Germinal center (tissue), 1 donor: ENCODE measurements around the gene EDARADD.

Source experiments
- DNase-seq: peaks from one replicate; pipeline ENCODE4 v3.0.0; 2012; ENCODE audit warnings: mixed read lengths, low spot score

Gene EDARADD

GRCh38 chr1:236394879-236395229 lies 768 bp downstream of the EDARADD start:
- no peak for DNase-seq

GRCh38 chr1:236395230-236395946 lies 1.3 kb downstream of the EDARADD start:
- peak; percentile 41 for DNase-seq

GRCh38 chr1:236395947-236396664 lies 2.0 kb downstream of the EDARADD start:
- DNase-seq, result peak; percentile 9

- DNase-seq, result no peak
These were observed 2.6 kb downstream of the EDARADD start for GRCh38 chr1:236396665-236397043.

GRCh38 chr1:236397173-236397759 lies 3.2 kb downstream of the EDARADD start:
- no peak for DNase-seq

GRCh38 chr1:236398538-236398937 lies 4.5 kb downstream of the EDARADD start:
- DNase-seq, result no peak

- DNase-seq, result no peak
These were observed 6.0 kb downstream of the EDARADD start for GRCh38 chr1:236400061-236400603.

- DNase-seq, result no peak
These were observed 7.6 kb downstream of the EDARADD start for GRCh38 chr1:236401698-236402097.

- DNase-seq, result no peak
These were observed 10.0 kb downstream of the EDARADD start for GRCh38 chr1:236403905-236404696.

GRCh38 chr1:236407059-236407458 lies 13.0 kb downstream of the EDARADD start:
- no peak for DNase-seq

GRCh38 chr1:236413688-236414087 lies 19.6 kb downstream of the EDARADD start:
- no peak for DNase-seq

- no peak for DNase-seq
These were observed 22.1 kb downstream of the EDARADD start for GRCh38 chr1:236416165-236416564.

- DNase-seq, result no peak
These were observed 23.2 kb downstream of the EDARADD start for GRCh38 chr1:236417336-236417735.

GRCh38 chr1:236419502-236419901 lies 25.4 kb downstream of the EDARADD start:
- no peak for DNase-seq

- no peak for DNase-seq
These were observed 26.9 kb downstream of the EDARADD start for GRCh38 chr1:236421022-236421421.

GRCh38 chr1:236421850-236422516 lies 27.9 kb downstream of the EDARADD start:
- DNase-seq, result no peak

- no peak for DNase-seq
These were observed 28.4 kb downstream of the EDARADD start for GRCh38 chr1:236422517-236422876.

- DNase-seq, result no peak
These were observed 31.1 kb downstream of the EDARADD start for GRCh38 chr1:236425031-236425663.

GRCh38 chr1:236426215-236426614 lies 32.1 kb downstream of the EDARADD start:
- no peak for DNase-seq

- no peak for DNase-seq
These were observed 35.7 kb downstream of the EDARADD start for GRCh38 chr1:236429715-236430274.

GRCh38 chr1:236433819-236434315 lies 39.8 kb downstream of the EDARADD start:
- no peak for DNase-seq
